ENCODE results near the gene SETD2.
"Not testable (repeated sequence)": the region's sequence is repeated elsewhere in the genome, so short reads cannot be mapped to it uniquely, and the experiment has no call there.

SETD2 gene

DNA sequence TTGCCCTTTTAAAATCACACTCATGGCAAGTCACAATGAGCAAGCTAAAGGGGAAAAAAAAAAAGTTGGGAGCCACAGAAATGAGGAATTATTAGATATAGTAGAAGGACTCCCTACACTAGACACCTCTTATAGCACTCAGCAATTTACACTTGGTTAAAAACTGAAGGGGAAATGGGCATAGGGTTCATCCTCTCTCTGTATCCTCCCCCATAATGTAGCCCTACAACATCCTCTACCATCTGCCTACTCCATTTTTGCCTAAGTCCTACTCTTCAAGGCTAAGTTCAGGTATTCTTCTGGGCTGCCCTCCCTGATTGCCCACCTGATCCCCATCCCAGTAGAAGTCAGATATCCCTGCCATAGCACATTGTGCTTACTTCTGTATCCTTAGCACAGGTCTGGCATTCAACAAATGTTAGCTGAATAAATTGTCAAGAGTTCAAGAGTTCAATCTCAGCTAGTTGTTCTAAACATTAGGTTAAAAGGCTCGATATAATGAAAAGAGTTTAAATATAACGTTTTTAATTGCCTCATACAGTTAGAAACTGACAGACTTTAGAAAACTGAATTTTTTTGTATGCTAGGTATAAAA is 14.5 kb downstream of the SETD2 start:
- H3K9ac ChIP-seq (ENCODE audit: low read length): no peak overlapping the region
- TF ChIP-seq EZH2 (IDR thresholded peaks at IDR 0.05; ENCODE audit: borderline replicate concordance, low read length): no peak
- TF ChIP-seq, protein P1, sequence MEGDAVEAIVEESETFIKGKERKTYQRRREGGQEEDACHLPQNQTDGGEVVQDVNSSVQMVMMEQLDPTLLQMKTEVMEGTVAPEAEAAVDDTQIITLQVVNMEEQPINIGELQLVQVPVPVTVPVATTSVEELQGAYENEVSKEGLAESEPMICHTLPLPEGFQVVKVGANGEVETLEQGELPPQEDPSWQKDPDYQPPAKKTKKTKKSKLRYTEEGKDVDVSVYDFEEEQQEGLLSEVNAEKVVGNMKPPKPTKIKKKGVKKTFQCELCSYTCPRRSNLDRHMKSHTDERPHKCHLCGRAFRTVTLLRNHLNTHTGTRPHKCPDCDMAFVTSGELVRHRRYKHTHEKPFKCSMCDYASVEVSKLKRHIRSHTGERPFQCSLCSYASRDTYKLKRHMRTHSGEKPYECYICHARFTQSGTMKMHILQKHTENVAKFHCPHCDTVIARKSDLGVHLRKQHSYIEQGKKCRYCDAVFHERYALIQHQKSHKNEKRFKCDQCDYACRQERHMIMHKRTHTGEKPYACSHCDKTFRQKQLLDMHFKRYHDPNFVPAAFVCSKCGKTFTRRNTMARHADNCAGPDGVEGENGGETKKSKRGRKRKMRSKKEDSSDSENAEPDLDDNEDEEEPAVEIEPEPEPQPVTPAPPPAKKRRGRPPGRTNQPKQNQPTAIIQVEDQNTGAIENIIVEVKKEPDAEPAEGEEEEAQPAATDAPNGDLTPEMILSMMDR (IDR thresholded peaks at IDR 0.05; ENCODE audit: low read length): no peak

DNA sequence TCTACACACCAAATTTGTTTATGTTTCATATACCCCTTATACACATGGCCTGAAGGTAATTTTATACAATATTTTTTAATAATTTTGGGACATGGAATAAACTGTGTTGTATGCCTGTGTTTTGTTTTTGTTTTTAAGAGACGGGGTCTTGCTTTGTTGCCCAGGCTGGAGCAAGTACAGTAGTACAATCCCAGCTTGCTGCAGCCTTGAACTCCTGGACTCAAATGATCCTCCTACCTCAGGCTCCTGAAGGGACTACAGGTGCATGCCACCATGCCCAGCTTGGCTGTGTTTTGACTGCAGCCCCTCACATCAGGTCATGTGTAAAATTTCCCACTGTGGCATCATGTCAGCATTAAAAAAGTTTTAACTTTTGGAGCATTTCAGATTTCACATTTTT is 18.6 kb downstream of the SETD2 start:
- Histone ChIP-seq H3K27me3 (ENCODE audit: insufficient read depth, low read length) (no peaks in the 10 kb centered on the region), H3K4me1 (ENCODE audit: insufficient read depth, low read length, severe bottlenecking) (peaks cover 62% of the 10 kb centered on the region), H3K9ac (ENCODE audit: low read length) (no peak overlapping the region), H3K9me3 (ENCODE audit: low read length) (no peaks in the 10 kb centered on the region), H3K79me2 (ENCODE audit: insufficient read depth, low read length) (peaks cover 99% of the 10 kb centered on the region), H2AFZ (ENCODE audit: low read length) (no peak overlapping the region), H3K27ac (ENCODE audit: low read depth, low read length, poor library complexity, severe bottlenecking) (no peak overlapping the region), H3K4me3 (ENCODE audit: low read depth, low read length, poor library complexity, severe bottlenecking) (no peak overlapping the region), H3K4me2 (ENCODE audit: low read length) (no peak overlapping the region), H3K9me2 (ENCODE audit: low read depth, low read length) (no peaks in the 10 kb centered on the region), H3F3A (ENCODE audit: insufficient read depth, low read length) (no peaks in the 10 kb centered on the region), H4K20me1 (ENCODE audit: insufficient read depth, low read length) (no peaks in the 10 kb centered on the region; the same call in 1 of the 2 replicates), H3K36me3 (ENCODE audit: insufficient read depth, low read length) (peaks cover 4% of the 10 kb centered on the region; the same call in 1 of the 2 replicates)
- TF ChIP-seq, protein P1 (IDR thresholded peaks at IDR 0.05; ENCODE audit: low read length): no peak
- no peak for TF ChIP-seq EZH2 (IDR thresholded peaks at IDR 0.05; ENCODE audit: borderline replicate concordance, low read length)

More for the DNA sequence above, 14.5 kb downstream of the SETD2 start:
- no peak overlapping the region for H3K4me3 ChIP-seq (ENCODE audit: low read depth, low read length, poor library complexity, severe bottlenecking)
- H3K4me2 ChIP-seq (ENCODE audit: low read length): no peak overlapping the region
- H3K4me1 ChIP-seq (ENCODE audit: insufficient read depth, low read length, severe bottlenecking): peaks cover 46% of the 10 kb centered on the region
- no peak overlapping the region for H3K27ac ChIP-seq (ENCODE audit: low read depth, low read length, poor library complexity, severe bottlenecking)
- peaks cover 99% of the 10 kb centered on the region for H3K79me2 ChIP-seq (ENCODE audit: insufficient read depth, low read length)
- H2AFZ ChIP-seq (ENCODE audit: low read length): no peak overlapping the region
- H3F3A ChIP-seq (ENCODE audit: insufficient read depth, low read length): no peaks in the 10 kb centered on the region
- peaks cover 9% of the 10 kb centered on the region for H3K36me3 ChIP-seq (ENCODE audit: insufficient read depth, low read length)
- H4K20me1 ChIP-seq (ENCODE audit: insufficient read depth, low read length): peaks cover 2% of the 10 kb centered on the region; the same call in 1 of the 2 replicates
- H3K9me2 ChIP-seq (ENCODE audit: low read depth, low read length): no peaks in the 10 kb centered on the region
- no peaks in the 10 kb centered on the region for H3K9me3 ChIP-seq (ENCODE audit: low read length)
- H3K27me3 ChIP-seq (ENCODE audit: insufficient read depth, low read length): no peaks in the 10 kb centered on the region

DNA sequence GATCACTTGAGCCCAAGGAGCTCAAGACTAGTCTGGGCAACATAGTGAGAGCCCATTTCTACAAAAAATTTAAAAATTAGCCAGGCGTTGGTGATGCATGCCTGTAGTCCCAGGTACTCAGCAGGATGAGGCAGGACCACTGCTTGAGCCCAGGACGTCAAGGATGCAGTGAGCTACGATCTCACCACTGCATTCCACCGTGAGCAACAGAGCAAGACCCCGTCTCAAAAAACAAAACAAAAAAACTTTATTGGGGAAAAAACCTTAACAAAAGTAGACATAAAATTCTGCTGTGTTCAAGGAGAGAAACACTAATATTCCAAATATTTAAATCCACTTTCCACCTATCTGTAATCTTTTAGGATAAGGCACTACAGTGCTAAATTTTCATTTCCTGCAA is 20.8 kb downstream of the SETD2 start:
- H4K20me1 ChIP-seq (ENCODE audit: insufficient read depth, low read length): no peaks in the 10 kb centered on the region; the same call in 1 of the 2 replicates
- H3K36me3 ChIP-seq (ENCODE audit: insufficient read depth, low read length): peaks cover 4% of the 10 kb centered on the region; the same call in 1 of the 2 replicates
- TF ChIP-seq, protein P1 (IDR thresholded peaks at IDR 0.05; ENCODE audit: low read length): no peak
- no peak for TF ChIP-seq EZH2 (IDR thresholded peaks at IDR 0.05; ENCODE audit: borderline replicate concordance, low read length)
- H3K79me2 ChIP-seq (ENCODE audit: insufficient read depth, low read length): peaks cover 99% of the 10 kb centered on the region
- H3K4me2 ChIP-seq (ENCODE audit: low read length): no peak overlapping the region
- H3K9ac ChIP-seq (ENCODE audit: low read length): no peak overlapping the region
- H3K27me3 ChIP-seq (ENCODE audit: insufficient read depth, low read length): no peaks in the 10 kb centered on the region
- H3K9me2 ChIP-seq (ENCODE audit: low read depth, low read length): no peaks in the 10 kb centered on the region
- no peak overlapping the region for H2AFZ ChIP-seq (ENCODE audit: low read length)
- H3F3A ChIP-seq (ENCODE audit: insufficient read depth, low read length): no peaks in the 10 kb centered on the region
- H3K4me1 ChIP-seq (ENCODE audit: insufficient read depth, low read length, severe bottlenecking): peaks cover 50% of the 10 kb centered on the region
- no peak overlapping the region for H3K4me3 ChIP-seq (ENCODE audit: low read depth, low read length, poor library complexity, severe bottlenecking)
- peak overlapping the region; percentile 0 for H3K27ac ChIP-seq (ENCODE audit: low read depth, low read length, poor library complexity, severe bottlenecking)
- no peaks in the 10 kb centered on the region for H3K9me3 ChIP-seq (ENCODE audit: low read length)

DNA sequence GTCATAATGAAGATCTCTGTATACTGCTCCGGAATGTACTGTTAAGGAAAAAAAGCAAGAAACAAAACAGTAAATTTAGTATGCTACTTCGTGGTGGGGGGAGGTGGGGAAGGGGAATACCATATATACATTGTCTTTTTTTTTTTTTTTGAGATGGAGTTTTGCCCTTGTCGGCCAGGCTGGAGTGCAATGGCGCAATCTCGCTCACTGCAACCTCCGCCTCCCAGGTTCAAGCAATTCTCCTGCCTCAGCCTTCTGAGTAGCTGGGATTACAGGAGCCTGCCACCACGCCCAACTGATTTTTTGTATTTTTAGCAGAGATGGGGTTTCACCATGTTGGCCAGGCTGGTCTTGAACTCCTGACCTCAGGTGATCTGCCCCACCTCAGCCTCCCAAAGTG is 21.4 kb downstream of the SETD2 start:
- H4K20me1 ChIP-seq (ENCODE audit: insufficient read depth, low read length); H3K4me3 ChIP-seq (ENCODE audit: low read depth, low read length, poor library complexity, severe bottlenecking); H2AFZ ChIP-seq (ENCODE audit: low read length); H3K27me3 ChIP-seq (ENCODE audit: insufficient read depth, low read length); H3K36me3 ChIP-seq (ENCODE audit: insufficient read depth, low read length); H3K9me2 ChIP-seq (ENCODE audit: low read depth, low read length); H3K4me2 ChIP-seq (ENCODE audit: low read length); H3K9ac ChIP-seq (ENCODE audit: low read length); H3K9me3 ChIP-seq (ENCODE audit: low read length); H3F3A ChIP-seq (ENCODE audit: insufficient read depth, low read length): not testable (repeated sequence)
- H3K4me1 ChIP-seq (ENCODE audit: insufficient read depth, low read length, severe bottlenecking): peaks cover 50% of the 10 kb centered on the region
- H3K27ac ChIP-seq (ENCODE audit: low read depth, low read length, poor library complexity, severe bottlenecking): peak overlapping the region; percentile 65
- peaks cover 95% of the 10 kb centered on the region for H3K79me2 ChIP-seq (ENCODE audit: insufficient read depth, low read length)

DNA sequence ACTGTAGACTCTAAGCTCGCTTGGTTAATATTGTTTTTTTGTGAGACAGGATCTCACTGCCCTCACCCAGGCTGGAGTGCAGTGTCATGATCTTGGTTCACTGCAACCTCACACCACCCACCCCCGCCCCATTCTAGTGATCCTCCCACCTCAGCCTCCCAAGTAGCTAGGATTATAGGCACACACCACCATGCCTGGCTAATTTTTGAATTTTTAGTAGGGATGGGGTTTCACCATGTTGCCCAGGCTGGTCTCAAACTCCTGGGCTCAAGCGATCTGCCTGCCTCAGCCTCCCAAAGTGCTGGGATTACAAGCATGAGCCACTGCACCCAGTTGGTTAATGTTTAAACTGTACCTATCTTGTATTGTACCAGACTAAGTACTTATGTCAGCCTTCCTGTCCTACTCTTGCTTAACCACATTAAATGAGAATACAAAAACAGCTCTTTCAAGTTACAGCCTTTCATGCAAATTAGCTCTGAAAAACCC is 22.9 kb downstream of the SETD2 start:
- not testable (repeated sequence) for H3K9me2 ChIP-seq (ENCODE audit: low read depth, low read length); H2AFZ ChIP-seq (ENCODE audit: low read length); H3K9ac ChIP-seq (ENCODE audit: low read length); H3K27me3 ChIP-seq (ENCODE audit: insufficient read depth, low read length); H4K20me1 ChIP-seq (ENCODE audit: insufficient read depth, low read length); H3K4me3 ChIP-seq (ENCODE audit: low read depth, low read length, poor library complexity, severe bottlenecking); H3F3A ChIP-seq (ENCODE audit: insufficient read depth, low read length); H3K36me3 ChIP-seq (ENCODE audit: insufficient read depth, low read length); H3K9me3 ChIP-seq (ENCODE audit: low read length)
- H3K4me2 ChIP-seq (ENCODE audit: low read length): peak overlapping the region; percentile 58
- H3K79me2 ChIP-seq (ENCODE audit: insufficient read depth, low read length): peaks cover 96% of the 10 kb centered on the region
- peaks cover 50% of the 10 kb centered on the region for H3K4me1 ChIP-seq (ENCODE audit: insufficient read depth, low read length, severe bottlenecking)
- peak overlapping the region; percentile 65 for H3K27ac ChIP-seq (ENCODE audit: low read depth, low read length, poor library complexity, severe bottlenecking)

Measured in OCI-LY1 (cell line).